A549 (cell line): ENCODE data around the gene RNF130. TPM values are rescaled to one million over a fixed set of nuclear protein-coding genes. Genes with fewer than 3 reads are reported as not detected.

ENCODE experiments used
- ATAC-seq, 2 experiments: fragments of 200-7000 bp in 1 of 2; fragments of >200 bp in 1 of 2; cut with Nextera tagmentation in 1 of 2; cut with Tn5 transposase in 1 of 2; 3 replicates each; pipeline versions ENCODE4 v1.8.0 to v1.9.1; 2018 to 2020; ENCODE audit warnings: mild to moderate bottlenecking in 1 of 2, moderate library complexity in 1 of 2
- CTCF ChIA-PET: fragments of 300-600 bp; sonication (Branson Sonifier 250); formaldehyde crosslinking; extraction: SDS; loops from one replicate; lab custom pipeline; 2021; ENCODE audit warnings: antibody characterized with exemption, inconsistent platforms; lab: Yijun Ruan, JAX
- POLR2A ChIA-PET: fragments of 350-600 bp; formaldehyde crosslinking; extraction: SDS; loops from one replicate; lab custom pipeline; 2021; ENCODE audit warnings: antibody characterized with exemption, inconsistent platforms; lab: Yijun Ruan, JAX
- DNase-seq, 2 experiments: peaks; one replicate each; pipeline versions ENCODE4 v3.0.0 to v3.0.0-alpha.2; 2011 to 2016; ENCODE audit warnings: low read depth in 1 of 2, low spot score in 1 of 2
- FAIRE-seq: peaks from 2 replicates; lab custom pipeline; 2011; peaks lifted over from hg19 to GRCh38; lab: Jason Lieb, UNC
- H3K27ac ChIP-seq, 2 experiments: fragments of >200 bp; sonication (Bioruptor Twin); formaldehyde crosslinking; 3 replicates each; pipeline ENCODE4 v1.5.1; 2016 to 2017
- H3K4me1 ChIP-seq: fragments of >200 bp; sonication (Bioruptor Twin); formaldehyde crosslinking; 3 replicates; pipeline ENCODE4 v1.6.1; 2016
- H3K4me2 ChIP-seq: fragments of >200 bp; sonication (Bioruptor Twin); formaldehyde crosslinking; 3 replicates; pipeline ENCODE4 v1.6.1; 2016
- H3K4me3 ChIP-seq: fragments of >200 bp; sonication (Bioruptor Twin); formaldehyde crosslinking; 3 replicates; pipeline ENCODE4 v1.5.1; 2016
- H3K9me3 ChIP-seq: fragments of >200 bp; sonication (Bioruptor Twin); formaldehyde crosslinking; 3 replicates; pipeline ENCODE4 v1.6.1; 2016
- BHLHE40 ChIP-seq: IDR thresholded peaks from 2 replicates; pipeline ENCODE4 v1.6.1; 2012; ENCODE audit warnings: low read depth, low read length, inconsistent platforms
- CBX8 ChIP-seq: fragments of 200-600 bp; sonication (generic); IDR thresholded peaks from 2 replicates; pipeline ENCODE4 v1.6.1; 2016
- CTCF ChIP-seq: fragments of >200 bp; sonication (Bioruptor Twin); formaldehyde crosslinking; IDR thresholded peaks from 3 replicates; pipeline ENCODE4 v1.5.1; 2016
- EHMT2 ChIP-seq: fragments of 200-600 bp; sonication (generic); IDR thresholded peaks from 2 replicates; pipeline ENCODE4 v1.6.1; 2016; ENCODE audit warnings: antibody characterized with exemption, low read depth, mild to moderate bottlenecking, moderate library complexity
- ELK1 ChIP-seq: fragments of 150-350 bp; IDR thresholded peaks from 2 replicates; pipeline ENCODE4 v1.6.1; 2014; ENCODE audit warnings: low read depth, mild to moderate bottlenecking, low read length
- FOSB ChIP-seq: fragments of 250-450 bp; sonication (Bioruptor Pico); IDR thresholded peaks from 2 replicates; pipeline ENCODE4 v1.5.0; 2020; ENCODE audit warnings: mild to moderate bottlenecking, moderate library complexity
- FOSL2 ChIP-seq, 2 experiments: fragments of 450-650 bp in 1 of 2; fragments of >200 bp in 1 of 2; sonication (Bioruptor Twin) in 1 of 2; formaldehyde crosslinking; IDR thresholded peaks; 2 replicates each; pipeline versions ENCODE4 v1.5.0 to v1.6.1; 2016 to 2020; ENCODE audit warnings: mild to moderate bottlenecking in 1 of 2, moderate library complexity in 1 of 2
- GATA3 ChIP-seq: IDR thresholded peaks from 2 replicates; pipeline ENCODE4 v1.6.1; 2012; ENCODE audit warnings: borderline replicate concordance
- HMGXB4 ChIP-seq: fragments of 250-450 bp; sonication (Bioruptor Pico); IDR thresholded peaks from 2 replicates; pipeline ENCODE4 v1.5.0; 2021; ENCODE audit warnings: mild to moderate bottlenecking, moderate library complexity, borderline replicate concordance
- HOXB13 ChIP-seq: fragments of 250-450 bp; sonication (Bioruptor Pico); IDR thresholded peaks from 2 replicates; pipeline ENCODE4 v1.5.0; 2020; ENCODE audit warnings: low read depth, mild to moderate bottlenecking, moderate library complexity
- KDM1A ChIP-seq: fragments of 200-600 bp; sonication (generic); IDR thresholded peaks from 2 replicates; pipeline ENCODE4 v1.6.1; 2016; ENCODE audit warnings: low read depth, mild to moderate bottlenecking
- KDM5A ChIP-seq: fragments of 200-600 bp; sonication (generic); IDR thresholded peaks from 2 replicates; pipeline ENCODE4 v1.6.1; 2016; ENCODE audit warnings: antibody characterized with exemption, mild to moderate bottlenecking
- MAFK ChIP-seq: fragments of 450-650 bp; IDR thresholded peaks from 2 replicates; pipeline ENCODE4 v1.6.1; 2014; ENCODE audit not compliant: partially characterized antibody
- MYC ChIP-seq: IDR thresholded peaks from 2 replicates; pipeline ENCODE4 v1.6.1; 2012; ENCODE audit warnings: mild to moderate bottlenecking, inconsistent platforms, low read length, improper control_type of control experiment, borderline replicate concordance
- NPAS2 ChIP-seq: fragments of 250-450 bp; sonication (Bioruptor Pico); IDR thresholded peaks from 2 replicates; pipeline ENCODE4 v1.8.0; 2022; ENCODE audit warnings: mild to moderate bottlenecking, moderate library complexity, borderline replicate concordance
- NR3C1 ChIP-seq: fragments of >200 bp; sonication (Bioruptor Twin); formaldehyde crosslinking; IDR thresholded peaks from 3 replicates; pipeline ENCODE4 v1.6.1; 2017
- RARB ChIP-seq: fragments of 250-450 bp; sonication (Bioruptor Pico); IDR thresholded peaks from 2 replicates; pipeline ENCODE4 v1.8.0; 2021; ENCODE audit warnings: mild to moderate bottlenecking, moderate library complexity
- RCOR1 ChIP-seq: fragments of 150-350 bp; IDR thresholded peaks from 2 replicates; pipeline ENCODE4 v1.6.1; 2014; ENCODE audit warnings: antibody characterized with exemption, low read length, low read depth
- SREBF2 ChIP-seq: fragments of 450-650 bp; IDR thresholded peaks from 2 replicates; pipeline ENCODE4 v1.6.1; 2014; ENCODE audit warnings: mild to moderate bottlenecking, moderate library complexity
- ZC3H11A ChIP-seq: fragments of 450-650 bp; IDR thresholded peaks from 2 replicates; pipeline ENCODE4 v1.6.1; 2014; ENCODE audit warnings: antibody characterized with exemption, mild to moderate bottlenecking
- ZFP36 ChIP-seq: fragments of 450-650 bp; IDR thresholded peaks from 2 replicates; pipeline ENCODE4 v1.6.1; 2014; ENCODE audit warnings: borderline replicate concordance; ENCODE audit not compliant: partially characterized antibody
- WGBS: methylation state at CpG from one replicate; pipeline ENCODE4 v1.1.6; 2017; ENCODE audit errors: missing lambda C conversion rate; 5-methylcytosine and 5-hydroxymethylcytosine counted together
- polyA plus RNA-seq, 4 experiments: library from polyadenylated mRNA; depleted of rRNA in 3 of 4; stranded (reverse); fragments of >200 nt; fragmentation: RNase III in 1 of 4; extraction: RNeasy Plus Mini Kit Qiagen cat#74134 plus additional on column Dnase treatment in 1 of 4; gene quantifications; 2 replicates in 3 of 4; 3 replicates in 1 of 4; pipeline ENCODE4 v1.2.3, GENCODE V29; 2011 to 2017
- TF ChIP-seq, protein P1 (sequence below): fragments of 250-450 bp; sonication (Bioruptor Pico); IDR thresholded peaks from 2 replicates; pipeline ENCODE4 v1.5.0; 2020; ENCODE audit warnings: low read depth, mild to moderate bottlenecking, moderate library complexity

Gene RNF130
- polyA plus RNA-seq, 2 of the 4 experiments (the other 2 are of a cell fraction): 33.3 to 50.1 TPM

GRCh38 chr5:179927824-179928223 is 143.7 kb downstream of the RNF130 start:
- ATAC-seq: no peak
- Histone ChIP-seq H3K4me2 (no peak overlapping the region), H3K27ac (no peak overlapping the region), H3K4me3 (no peak overlapping the region), H3K9me3 (no peaks in the 10 kb centered on the region), H3K4me1 (no peaks in the 10 kb centered on the region)
- no peak for FAIRE-seq
- WGBS: 87% methylated on average over 7 of the region's 7 CpGs
- ChIA-PET CTCF (interaction anchor here (0.7 to 1.1 kb wide), 2 partner anchors 9 to 82 kb away, joined by 3 to 4 read pairs; no protein-coding TSS in a partner anchor), POLR2A (no interaction called here)
- TF ChIP-seq GATA3: no peak
- no peak for TF ChIP-seq ELK1
- TF ChIP-seq MYC: no peak
- TF ChIP-seq KDM5A: no peak
- TF ChIP-seq FOSB: no peak
- DNase-seq: no peak

DNA sequence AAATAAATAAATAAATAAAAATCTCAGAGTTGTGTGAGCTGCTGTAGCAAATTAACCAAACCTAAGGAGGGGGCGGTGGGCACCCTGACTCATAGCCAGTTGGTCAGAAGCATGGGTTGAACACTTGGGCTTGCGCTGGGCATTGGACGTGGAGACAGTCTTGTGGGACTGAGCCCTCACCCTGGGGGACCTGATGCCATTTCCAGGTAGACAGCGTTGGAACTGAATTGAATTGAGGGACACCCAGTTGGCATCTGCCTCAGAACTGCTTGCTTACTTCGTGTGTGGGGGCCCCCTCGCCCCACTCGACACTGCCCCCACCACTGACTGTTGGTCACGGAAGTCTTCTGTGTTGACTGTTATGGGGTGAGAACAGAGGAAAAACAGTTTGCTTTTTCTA is 144.9 kb downstream of the RNF130 start:
- DNase-seq (no peak), FAIRE-seq (no peak), ATAC-seq (no peak)
- Histone ChIP-seq H3K9me3 (no peaks in the 10 kb centered on the region), H3K4me1 (no peaks in the 10 kb centered on the region), H3K27ac (no peak overlapping the region), H3K4me3 (no peak overlapping the region), H3K4me2 (no peak overlapping the region)
- WGBS: 69% methylated on average over 8 of the region's 8 CpGs
- CTCF ChIA-PET: interaction anchor here (1.1 kb wide), 1 partner anchor 10 kb away, joined by 3 read pairs; no protein-coding TSS in a partner anchor
- TF ChIP-seq RARB: no peak
- no peak for TF ChIP-seq NPAS2 (CRISPR knock-in tag)
- no peak for TF ChIP-seq FOSL2 (IDR thresholded peaks at IDR 0.05)
- TF ChIP-seq FOSL2 (CRISPR knock-in tag; IDR thresholded peaks at IDR 0.05): no peak
- no peak for TF ChIP-seq ZC3H11A
- no peak for TF ChIP-seq RCOR1
- TF ChIP-seq BHLHE40: no peak
- TF ChIP-seq HOXB13 (CRISPR knock-in tag): no peak
- no peak for TF ChIP-seq SREBF2
- no peak for TF ChIP-seq CBX8
- no peak for TF ChIP-seq ZFP36
- TF ChIP-seq, protein P1, sequence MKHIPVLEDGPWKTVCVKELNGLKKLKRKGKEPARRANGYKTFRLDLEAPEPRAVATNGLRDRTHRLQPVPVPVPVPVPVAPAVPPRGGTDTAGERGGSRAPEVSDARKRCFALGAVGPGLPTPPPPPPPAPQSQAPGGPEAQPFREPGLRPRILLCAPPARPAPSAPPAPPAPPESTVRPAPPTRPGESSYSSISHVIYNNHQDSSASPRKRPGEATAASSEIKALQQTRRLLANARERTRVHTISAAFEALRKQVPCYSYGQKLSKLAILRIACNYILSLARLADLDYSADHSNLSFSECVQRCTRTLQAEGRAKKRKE: no peak
- POLR2A ChIA-PET: no interaction called here

- ATAC-seq (no peak), DNase-seq (no peak)
These were observed 148.1 kb downstream of the RNF130 start for GRCh38 chr5:179923436-179923835.

More at GRCh38 chr5:179923436-179923835, 148.1 kb downstream of the RNF130 start:
- Histone ChIP-seq H3K4me3 (no peak overlapping the region), H3K27ac (no peak overlapping the region), H3K4me2 (no peak overlapping the region), H3K9me3 (no peaks in the 10 kb centered on the region), H3K4me1 (no peaks in the 10 kb centered on the region)
- POLR2A ChIA-PET: no interaction called here
- 66% methylated on average over 6 of the region's 6 CpGs for WGBS
- CTCF ChIA-PET: interaction anchor here (0.6 to 2.0 kb wide), 3 partner anchors 15 to 1655 kb away, joined by 3 to 6 read pairs (median 3); no protein-coding TSS in a partner anchor
- no peak for FAIRE-seq
- TF ChIP-seq HMGXB4 (CRISPR knock-in tag) (no peak), FOSB (no peak), RCOR1 (no peak), NR3C1 (no peak), SREBF2 (no peak), CTCF (no peak), MAFK (no peak), NPAS2 (CRISPR knock-in tag) (no peak), EHMT2 (no peak), MYC (no peak), KDM1A (no peak)
